Large intestine (tissue), 3 donors: ENCODE measurements around the gene PLAC9. TPM values are rescaled to one million over a fixed set of nuclear protein-coding genes. Genes with fewer than 3 reads are reported as not detected.

Experiments used
- DNase-seq, 2 donors: peaks; one replicate each; pipeline versions ENCODE4 v3.0.0 to v3.0.0-alpha.2; 2013
- H3K27ac ChIP-seq: one replicate; pipeline ENCODE4 v1.5.1; 2013; ENCODE audit warnings: low read length
- H3K27me3 ChIP-seq: 2 replicates; pipeline ENCODE4 v1.6.1; 2013; ENCODE audit warnings: low read length; ENCODE audit not compliant: control insufficient read depth, insufficient read depth
- H3K36me3 ChIP-seq: 2 replicates; pipeline ENCODE4 v1.6.1; 2013; ENCODE audit warnings: low read length; ENCODE audit not compliant: control insufficient read depth, insufficient read depth
- H3K4me1 ChIP-seq: one replicate; pipeline ENCODE4 v1.6.1; 2013; ENCODE audit warnings: low read length; ENCODE audit not compliant: control insufficient read depth, insufficient read depth
- H3K4me3 ChIP-seq: one replicate; pipeline ENCODE4 v1.5.1; 2013; ENCODE audit warnings: low read length
- H3K9me3 ChIP-seq: one replicate; pipeline ENCODE4 v1.6.1; 2013; ENCODE audit warnings: mild to moderate bottlenecking, low read depth, low read length, moderate library complexity; ENCODE audit not compliant: control insufficient read depth
- WGBS: methylation state at CpG from one replicate; pipeline ENCODE4 v1.1.5; 2013; ENCODE audit warnings: low lambda C conversion rate; ENCODE audit not compliant: insufficient coverage; 5-methylcytosine and 5-hydroxymethylcytosine counted together
- polyA plus RNA-seq: library from polyadenylated mRNA; unstranded; fragments of 120-200 nt; gene quantifications from one replicate; pipeline ENCODE4 v1.2.1, GENCODE V29; 2013

The PLAC9 gene
- polyA plus RNA-seq, 1 donor: 17.8 TPM

DNA sequence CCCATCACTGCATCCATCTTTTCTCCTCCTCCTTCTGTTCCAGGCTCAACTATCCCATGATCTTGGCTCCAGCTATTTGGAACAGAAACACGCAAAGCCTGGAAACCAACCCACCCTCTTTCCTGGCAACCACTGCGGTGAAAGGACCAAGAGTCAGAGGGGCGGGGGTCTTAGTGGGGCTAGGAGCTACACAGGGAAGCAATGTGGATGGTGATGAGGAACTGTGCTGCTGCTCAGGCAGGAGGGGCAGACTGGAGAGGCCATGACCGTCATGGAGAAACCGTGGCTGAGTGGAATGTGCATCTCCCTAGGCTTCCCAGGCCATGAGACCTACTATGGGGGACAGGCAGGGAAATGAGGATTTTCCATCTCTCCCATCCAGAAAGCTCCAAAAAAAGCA is 25.6 kb downstream of the PLAC9 start:
- Histone ChIP-seq H3K27me3 (no peaks in the 10 kb centered on the region), H3K4me1 (no peaks in the 10 kb centered on the region), H3K9me3 (no peaks in the 10 kb centered on the region), H3K4me3 (no peak overlapping the region), H3K27ac (peak overlapping the region; percentile 1), H3K36me3 (peaks cover 95% of the 10 kb centered on the region)
- no peak for DNase-seq
- no CpG with 5 or more reads among the region's 5 CpGs for WGBS

DNA sequence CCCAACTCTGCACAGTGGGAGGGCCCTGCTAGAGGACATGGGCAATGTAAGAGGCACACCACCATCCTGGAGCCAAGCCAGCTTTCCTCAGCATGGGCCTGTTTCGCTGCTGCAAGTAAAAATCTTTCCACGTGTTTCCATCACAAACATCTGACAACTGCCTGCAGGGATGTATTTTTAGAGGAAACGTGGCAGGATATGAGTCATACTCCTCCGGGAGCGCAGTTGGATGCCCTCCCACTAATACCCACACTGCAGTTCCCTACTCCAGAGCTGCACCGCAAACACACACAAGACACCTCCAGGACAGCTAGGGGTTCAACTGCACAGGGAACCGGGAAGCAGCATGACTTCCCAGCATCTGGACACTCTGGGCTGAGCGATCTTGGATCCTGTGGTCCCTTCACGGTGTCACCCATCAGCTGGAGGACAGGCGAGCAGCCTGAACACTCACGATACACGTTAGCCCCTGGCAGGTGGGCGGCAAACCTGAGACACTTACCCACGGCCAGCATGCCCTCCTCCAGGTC is 26.1 kb downstream of the PLAC9 start:
- no peaks in the 10 kb centered on the region for H3K9me3 ChIP-seq
- no peaks in the 10 kb centered on the region for H3K27me3 ChIP-seq
- H3K27ac ChIP-seq: peak overlapping the region; percentile 1
- no peaks in the 10 kb centered on the region for H3K4me1 ChIP-seq
- peaks cover 96% of the 10 kb centered on the region for H3K36me3 ChIP-seq
- peak; percentile 45 to 49 for DNase-seq
- no CpG with 5 or more reads among the region's 14 CpGs for WGBS
- no peak overlapping the region for H3K4me3 ChIP-seq

DNA sequence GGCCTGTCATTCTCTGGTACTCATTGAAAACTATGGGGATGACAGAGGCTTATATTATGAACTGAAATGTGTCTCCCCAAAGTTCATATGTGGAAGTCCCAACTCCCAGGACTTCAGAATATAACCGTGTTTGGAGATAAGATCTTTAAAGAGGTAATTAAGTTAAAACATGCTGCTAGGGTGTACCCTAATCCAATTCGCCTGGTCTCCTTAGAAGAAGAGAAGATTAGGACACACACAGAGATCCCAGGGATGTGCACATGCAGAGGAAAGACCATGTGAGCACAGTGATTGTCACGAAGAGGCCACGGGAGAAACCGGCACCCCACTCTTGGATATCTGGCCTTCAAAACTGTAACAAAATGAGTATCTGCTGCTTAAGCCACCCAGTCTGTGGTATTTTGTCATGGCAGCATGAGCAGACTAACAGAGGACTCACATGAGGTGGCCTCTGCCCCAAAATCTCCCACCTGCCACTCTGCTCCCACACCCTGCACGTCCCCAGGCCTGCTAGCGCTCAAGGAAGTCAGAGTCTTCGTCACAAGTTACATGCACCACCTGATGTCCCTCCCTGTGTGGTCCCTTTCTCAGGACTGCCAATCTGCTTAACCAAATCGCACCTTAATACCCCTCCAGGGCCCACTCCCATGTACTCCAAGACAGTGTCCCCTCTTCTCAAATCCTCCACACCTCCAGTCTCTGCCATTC is 26.8 kb downstream of the PLAC9 start:
- Histone ChIP-seq H3K9me3 (no peaks in the 10 kb centered on the region), H3K27ac (no peak overlapping the region), H3K27me3 (no peaks in the 10 kb centered on the region), H3K4me3 (no peak overlapping the region), H3K4me1 (peaks cover 4% of the 10 kb centered on the region), H3K36me3 (peaks cover 98% of the 10 kb centered on the region)
- DNase-seq: no peak
- WGBS: 0% methylated on average over 1 of the region's 9 CpGs

DNA sequence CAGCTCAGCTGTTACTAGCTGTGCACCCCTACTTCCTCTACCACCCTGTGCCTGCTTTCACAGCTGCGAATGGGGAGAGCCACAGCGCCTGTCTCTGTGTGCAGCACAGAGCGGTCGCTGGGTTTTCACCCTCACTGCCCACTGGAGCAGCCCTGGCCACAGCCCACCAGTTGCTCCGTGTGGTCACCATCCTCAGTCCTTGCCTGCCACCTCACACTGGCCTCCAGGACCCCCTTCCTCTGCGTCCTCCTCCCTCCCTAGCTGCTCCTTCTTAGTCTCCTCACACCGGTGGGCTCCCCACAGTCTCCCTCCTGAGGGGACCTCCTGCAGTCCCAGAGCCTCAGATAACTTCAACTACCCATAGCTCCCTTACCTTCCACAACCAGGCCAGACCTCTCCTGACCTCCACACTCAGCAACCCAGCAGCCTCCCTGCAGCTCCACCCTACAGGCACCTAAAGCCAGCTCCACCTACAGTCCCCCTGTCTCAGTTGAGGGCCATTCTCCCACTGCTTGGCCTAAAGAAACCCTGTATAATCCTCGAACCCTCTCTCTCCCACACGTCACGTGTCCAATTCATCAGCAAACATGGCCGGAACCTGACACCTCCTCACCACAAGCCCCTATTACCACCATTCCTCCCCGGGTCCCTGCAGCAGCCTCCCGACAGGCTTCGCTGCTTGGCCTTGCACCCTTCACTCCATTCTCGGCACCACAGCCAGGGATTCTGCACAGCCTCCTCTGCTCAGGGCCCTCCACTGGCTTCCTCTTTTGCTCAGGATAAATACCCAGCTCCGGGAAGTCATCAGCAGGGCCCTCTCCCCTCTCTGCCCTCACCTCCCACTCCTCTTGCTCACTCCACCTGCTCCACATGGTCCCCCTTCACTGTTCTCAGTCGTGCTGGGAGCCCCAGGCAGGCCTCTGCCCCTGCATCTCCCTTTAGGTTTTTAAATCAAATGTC is 28.1 kb downstream of the PLAC9 start:
- H3K36me3 ChIP-seq: peaks cover 98% of the 10 kb centered on the region
- no peak overlapping the region for H3K27ac ChIP-seq
- no peak overlapping the region for H3K4me3 ChIP-seq
- DNase-seq: no peak
- H3K9me3 ChIP-seq: no peaks in the 10 kb centered on the region
- WGBS: 100% methylated on average over 1 of the region's 17 CpGs
- peaks cover 4% of the 10 kb centered on the region for H3K4me1 ChIP-seq
- no peaks in the 10 kb centered on the region for H3K27me3 ChIP-seq

DNA sequence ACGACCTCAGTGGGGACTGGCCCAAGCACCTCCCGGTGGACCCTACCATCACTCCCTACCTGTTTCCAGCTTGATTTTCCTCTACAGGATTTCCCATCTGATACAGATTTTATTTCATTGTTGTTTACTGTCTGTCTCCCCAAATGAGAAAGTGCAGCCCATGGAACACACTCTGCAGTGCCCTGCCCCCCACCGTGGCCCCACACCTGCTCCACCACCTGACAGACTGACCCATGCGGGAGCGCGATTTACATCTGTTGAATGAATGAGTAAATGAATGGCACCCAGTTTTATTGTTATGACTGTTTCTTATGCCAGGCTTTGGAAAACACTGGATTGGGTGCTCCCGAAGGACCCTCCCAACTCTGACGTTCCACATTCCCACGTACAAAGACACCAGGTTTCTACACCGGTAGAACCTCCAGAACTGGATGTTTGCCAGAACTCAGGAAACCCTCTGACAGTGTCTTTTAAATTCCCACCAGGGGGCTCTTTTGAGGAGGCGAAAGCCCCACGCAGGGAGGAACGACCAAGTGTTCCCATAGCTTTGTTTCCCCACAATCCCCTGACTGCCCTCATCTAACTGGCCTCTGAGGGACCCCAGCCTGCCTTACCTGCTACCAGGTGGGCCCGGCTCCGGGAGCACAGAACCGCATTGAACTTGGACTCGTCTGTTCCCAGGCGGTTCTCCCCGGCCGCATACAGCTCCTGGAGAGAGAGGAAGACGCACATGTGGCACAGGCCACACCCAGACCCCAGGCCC is 29.0 kb downstream of the PLAC9 start:
- WGBS: no CpG with 5 or more reads among the region's 21 CpGs
- peaks cover 4% of the 10 kb centered on the region for H3K4me1 ChIP-seq
- DNase-seq: no peak
- H3K9me3 ChIP-seq: no peaks in the 10 kb centered on the region
- H3K27ac ChIP-seq: no peak overlapping the region
- H3K27me3 ChIP-seq: no peaks in the 10 kb centered on the region
- H3K4me3 ChIP-seq: no peak overlapping the region
- peaks cover 98% of the 10 kb centered on the region for H3K36me3 ChIP-seq

GRCh38 chr10:80163741-80164341 is 31.3 kb downstream of the PLAC9 start:
- no peaks in the 10 kb centered on the region for H3K27me3 ChIP-seq
- H3K9me3 ChIP-seq: no peaks in the 10 kb centered on the region
- peaks cover 4% of the 10 kb centered on the region for H3K4me1 ChIP-seq
- H3K36me3 ChIP-seq: peaks cover 97% of the 10 kb centered on the region
- no CpG with 5 or more reads among the region's 8 CpGs for WGBS
- peak in 1 of 2 donors; percentile 43 for DNase-seq
- H3K27ac ChIP-seq: no peak overlapping the region
- no peak overlapping the region for H3K4me3 ChIP-seq

DNA sequence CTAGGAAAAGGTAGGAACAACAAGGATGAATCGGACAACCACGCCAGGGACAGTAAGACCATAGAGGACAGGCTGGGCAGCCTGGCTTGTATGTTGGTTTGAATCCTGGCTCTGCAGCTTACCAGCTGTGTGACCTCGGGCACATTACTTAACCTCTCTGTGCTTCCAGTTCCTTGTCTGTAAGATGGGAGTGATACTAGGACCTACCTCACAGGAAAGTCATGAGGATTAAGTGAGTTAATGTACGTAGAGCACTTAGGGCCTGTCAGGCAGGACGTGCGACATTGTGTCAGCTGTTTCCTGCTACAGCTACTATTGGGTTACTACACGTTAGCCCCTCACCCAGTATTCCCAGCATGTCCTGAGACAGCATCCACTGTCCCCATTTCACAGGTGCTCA is 32.1 kb downstream of the PLAC9 start:
- Histone ChIP-seq H3K4me3 (no peak overlapping the region), H3K27me3 (no peaks in the 10 kb centered on the region), H3K36me3 (peaks cover 97% of the 10 kb centered on the region), H3K4me1 (peaks cover 4% of the 10 kb centered on the region), H3K9me3 (no peaks in the 10 kb centered on the region), H3K27ac (no peak overlapping the region)
- 100% methylated on average over 1 of the region's 7 CpGs for WGBS
- no peak for DNase-seq

- Histone ChIP-seq H3K27me3 (no peaks in the 10 kb centered on the region), H3K9me3 (no peaks in the 10 kb centered on the region), H3K36me3 (peaks cover 94% of the 10 kb centered on the region), H3K4me1 (peaks cover 4% of the 10 kb centered on the region), H3K4me3 (no peak overlapping the region), H3K27ac (no peak overlapping the region)
- no peak for DNase-seq
- WGBS: no CpG with 5 or more reads among the region's 7 CpGs
These were observed 32.6 kb downstream of the PLAC9 start for GRCh38 chr10:80165173-80165572.

DNA sequence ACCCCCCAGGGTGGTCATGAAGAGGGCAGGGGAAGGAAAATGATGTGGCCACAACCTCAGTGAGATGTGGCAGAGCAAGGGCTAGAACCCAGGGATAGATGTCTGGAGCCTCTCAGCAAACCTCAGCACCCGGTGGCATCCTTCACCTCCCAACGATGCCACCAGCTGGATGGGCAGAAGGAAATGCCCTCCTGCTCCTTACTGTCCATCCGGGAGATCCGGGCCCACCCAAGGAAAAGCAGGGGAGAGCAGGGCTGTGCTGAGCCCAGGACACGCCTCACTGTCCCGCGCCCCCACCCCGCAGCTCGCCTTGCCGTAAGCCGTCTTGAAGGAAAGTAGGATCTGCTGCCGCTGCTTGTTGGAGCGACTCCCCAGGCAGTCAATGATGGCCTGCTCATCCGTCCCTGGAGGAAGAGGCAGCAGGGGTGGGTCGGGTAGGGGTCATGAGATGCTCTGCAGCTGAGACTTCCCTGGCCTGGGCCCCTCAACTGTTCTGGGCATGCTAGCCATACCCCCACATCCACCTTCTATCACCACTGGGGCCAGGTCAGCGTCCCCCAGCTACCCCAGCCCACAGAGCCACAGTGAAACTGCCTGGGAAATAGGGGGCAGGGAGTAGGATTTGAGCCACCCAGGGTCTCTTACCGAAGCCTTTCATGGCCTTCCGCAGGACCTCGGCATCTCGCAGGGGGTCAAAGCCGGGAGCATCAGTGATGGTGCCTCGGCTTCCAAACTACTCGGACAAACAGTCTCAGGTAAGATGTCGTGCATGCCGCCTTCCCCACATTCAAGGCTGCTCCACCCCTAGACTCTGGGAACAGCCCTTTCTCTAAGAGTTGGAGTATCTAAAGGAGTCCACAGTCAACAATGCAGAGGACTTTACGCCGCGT is 34.3 kb downstream of the PLAC9 start:
- no CpG with 5 or more reads among the region's 28 CpGs for WGBS

More for the DNA sequence above, 34.3 kb downstream of the PLAC9 start:
- Histone ChIP-seq H3K27ac (no peak overlapping the region), H3K9me3 (no peaks in the 10 kb centered on the region), H3K27me3 (no peaks in the 10 kb centered on the region), H3K4me3 (no peak overlapping the region), H3K36me3 (peaks cover 95% of the 10 kb centered on the region), H3K4me1 (peaks cover 4% of the 10 kb centered on the region)
- no peak for DNase-seq
